ENCODE data around the gene SMCO3. TPM values are rescaled to one million over a fixed set of nuclear protein-coding genes. Genes with fewer than 3 reads are reported as not detected.

SMCO3 gene
- not detected for total RNA-seq

DNA sequence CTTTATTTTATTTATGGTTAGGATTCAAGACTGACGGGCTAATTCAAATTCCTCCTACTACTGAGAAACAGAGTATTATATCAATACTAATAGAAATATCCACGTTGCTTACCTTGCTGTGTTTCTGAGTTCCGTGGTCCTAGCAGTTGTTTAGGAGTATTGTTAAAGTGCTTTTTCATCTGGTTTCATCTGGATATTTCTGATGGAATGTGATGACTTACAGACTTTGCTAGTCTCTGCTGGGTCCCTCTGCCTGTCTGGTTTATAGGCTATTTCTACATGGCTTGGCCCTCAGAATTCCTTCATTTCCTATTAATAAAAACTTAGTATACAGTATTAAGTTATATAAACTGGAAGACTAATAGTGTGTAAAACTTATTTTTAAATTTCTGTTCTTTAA is at the start of gene SMCO3:
TSS of gene SMCO3 (minus strand) at position 169 of the 400 bp plus-strand sequence. CDS start 7,502 bp downstream, outside the sequence.
- no peak for DNase-seq (ENCODE audit: low spot score in 2 of 2)
- no peaks in the 10 kb centered on the region for H3K36me3 ChIP-seq
- TF ChIP-seq EP300 (IDR thresholded peaks at IDR 0.05) (no peak), POLR2AphosphoS5 (IDR thresholded peaks at IDR 0.05) (no peak), POLR2A (IDR thresholded peaks at IDR 0.05) (no peak)
- TF ChIP-seq, protein P1, sequence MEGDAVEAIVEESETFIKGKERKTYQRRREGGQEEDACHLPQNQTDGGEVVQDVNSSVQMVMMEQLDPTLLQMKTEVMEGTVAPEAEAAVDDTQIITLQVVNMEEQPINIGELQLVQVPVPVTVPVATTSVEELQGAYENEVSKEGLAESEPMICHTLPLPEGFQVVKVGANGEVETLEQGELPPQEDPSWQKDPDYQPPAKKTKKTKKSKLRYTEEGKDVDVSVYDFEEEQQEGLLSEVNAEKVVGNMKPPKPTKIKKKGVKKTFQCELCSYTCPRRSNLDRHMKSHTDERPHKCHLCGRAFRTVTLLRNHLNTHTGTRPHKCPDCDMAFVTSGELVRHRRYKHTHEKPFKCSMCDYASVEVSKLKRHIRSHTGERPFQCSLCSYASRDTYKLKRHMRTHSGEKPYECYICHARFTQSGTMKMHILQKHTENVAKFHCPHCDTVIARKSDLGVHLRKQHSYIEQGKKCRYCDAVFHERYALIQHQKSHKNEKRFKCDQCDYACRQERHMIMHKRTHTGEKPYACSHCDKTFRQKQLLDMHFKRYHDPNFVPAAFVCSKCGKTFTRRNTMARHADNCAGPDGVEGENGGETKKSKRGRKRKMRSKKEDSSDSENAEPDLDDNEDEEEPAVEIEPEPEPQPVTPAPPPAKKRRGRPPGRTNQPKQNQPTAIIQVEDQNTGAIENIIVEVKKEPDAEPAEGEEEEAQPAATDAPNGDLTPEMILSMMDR (IDR thresholded peaks at IDR 0.05) = no peak
- H3K9me3 ChIP-seq = no peaks in the 10 kb centered on the region
- WGBS = 67% methylated on average over 3 of the region's 3 CpGs
- no peaks in the 10 kb centered on the region for H3K4me1 ChIP-seq
- H3K27me3 ChIP-seq = no peaks in the 10 kb centered on the region
- no peak within 1 kb of the TSS for H3K4me3 ChIP-seq
- no peak within 1 kb of the TSS for H3K27ac ChIP-seq

DNA sequence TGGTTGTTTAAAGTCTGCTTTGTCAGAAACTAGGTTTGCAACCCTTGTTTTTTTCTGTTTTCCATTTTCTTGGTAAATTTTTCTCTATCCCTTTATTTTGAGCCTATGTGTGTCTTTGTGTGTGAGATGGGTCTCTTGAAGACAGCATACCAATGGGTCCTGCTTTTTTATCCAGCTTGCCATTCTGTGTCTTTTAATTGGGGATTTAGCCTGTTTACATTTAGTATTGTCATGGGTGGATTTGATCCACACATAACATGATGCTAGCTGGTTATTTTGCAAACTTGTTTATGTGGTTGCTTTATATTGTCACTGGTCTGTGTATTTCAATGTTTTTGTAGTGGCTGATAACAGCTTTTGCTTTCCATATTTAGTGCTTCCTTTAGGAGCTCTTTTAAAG is 46.5 kb upstream of the SMCO3 start:
- no peaks in the 10 kb centered on the region for H3K27me3 ChIP-seq
- H3K4me1 ChIP-seq = no peaks in the 10 kb centered on the region
- no peaks in the 10 kb centered on the region for H3K36me3 ChIP-seq
- TF ChIP-seq EP300 (IDR thresholded peaks at IDR 0.05) (no peak), POLR2A (IDR thresholded peaks at IDR 0.05) (no peak), POLR2AphosphoS5 (IDR thresholded peaks at IDR 0.05) (no peak)
- TF ChIP-seq, protein P1 (IDR thresholded peaks at IDR 0.05) = no peak
- DNase-seq (ENCODE audit: low spot score in 2 of 2) = no peak
- H3K27ac ChIP-seq = no peak overlapping the region
- peaks cover 11% of the 10 kb centered on the region for H3K9me3 ChIP-seq
- no peak overlapping the region for H3K4me3 ChIP-seq

DNA sequence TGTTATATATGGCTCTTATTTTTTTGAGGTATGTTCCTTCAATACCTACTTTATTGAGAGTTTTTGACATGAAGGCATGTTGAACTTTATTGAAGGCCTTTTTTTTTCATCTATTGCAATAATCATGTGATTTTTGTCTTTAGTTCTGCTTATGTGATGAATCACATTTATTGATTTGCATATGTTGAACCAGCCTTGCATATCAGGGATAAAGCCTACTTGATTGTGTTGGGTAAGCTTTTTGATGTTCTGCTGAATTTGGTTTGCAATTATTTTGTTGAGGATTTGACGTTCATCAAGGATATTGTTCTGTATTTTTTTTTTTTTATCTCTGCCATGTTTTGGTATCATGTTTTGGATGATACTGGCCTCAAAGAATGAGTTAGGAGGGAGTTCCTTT is 44.5 kb upstream of the SMCO3 start:
- DNase-seq (ENCODE audit: low spot score in 2 of 2) = no peak
- Histone ChIP-seq H3K27ac (no peak overlapping the region), H3K9me3 (peaks cover 11% of the 10 kb centered on the region), H3K27me3 (no peaks in the 10 kb centered on the region), H3K4me1 (peaks cover 14% of the 10 kb centered on the region), H3K36me3 (no peaks in the 10 kb centered on the region), H3K4me3 (no peak overlapping the region)
- TF ChIP-seq POLR2A (IDR thresholded peaks at IDR 0.05) (no peak), EP300 (IDR thresholded peaks at IDR 0.05) (no peak), POLR2AphosphoS5 (IDR thresholded peaks at IDR 0.05) (no peak)
- TF ChIP-seq, protein P1 (IDR thresholded peaks at IDR 0.05) = no peak
- 100% methylated on average over 1 of the region's 1 CpG for WGBS

DNA sequence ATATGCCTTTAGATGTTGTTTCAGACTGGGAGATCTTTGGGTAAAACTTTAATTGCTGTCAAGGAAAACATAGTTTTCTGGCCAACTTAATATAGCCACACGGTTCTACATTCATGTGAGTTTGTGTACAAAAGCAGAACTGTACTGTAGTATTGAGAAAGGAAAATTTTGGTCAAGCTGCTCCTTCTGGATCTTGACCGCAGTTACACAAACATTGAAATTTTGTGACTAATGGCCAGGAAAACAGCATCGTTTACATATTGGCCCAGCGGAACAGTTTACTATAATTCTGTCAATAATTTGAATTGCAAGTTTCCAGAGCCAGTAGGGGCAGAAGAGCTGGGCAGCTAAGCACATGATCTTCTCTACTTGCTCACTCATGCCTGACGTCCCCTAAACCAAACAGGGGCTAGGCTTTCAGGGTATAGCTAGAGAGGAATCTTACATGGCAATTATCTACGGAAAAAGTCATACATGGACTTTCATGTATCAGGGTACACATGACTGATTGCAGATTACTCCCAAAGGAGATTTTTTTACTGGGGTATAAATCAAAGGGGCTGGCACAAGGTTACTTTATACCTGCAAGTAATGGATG is 40.7 kb upstream of the SMCO3 start:
- Histone ChIP-seq H3K9me3 (peaks cover 2% of the 10 kb centered on the region), H3K27ac (no peak overlapping the region), H3K27me3 (no peaks in the 10 kb centered on the region), H3K36me3 (no peaks in the 10 kb centered on the region), H3K4me3 (no peak overlapping the region), H3K4me1 (peaks cover 34% of the 10 kb centered on the region)
- TF ChIP-seq EP300 (IDR thresholded peaks at IDR 0.05) = no peak
- TF ChIP-seq POLR2A (IDR thresholded peaks at IDR 0.05) = no peak
- TF ChIP-seq, protein P1 (IDR thresholded peaks at IDR 0.05) = no peak
- no peak for TF ChIP-seq POLR2AphosphoS5 (IDR thresholded peaks at IDR 0.05)
- no peak for DNase-seq (ENCODE audit: low spot score in 2 of 2)
- 54% methylated on average over 6 of the region's 6 CpGs for WGBS

DNA sequence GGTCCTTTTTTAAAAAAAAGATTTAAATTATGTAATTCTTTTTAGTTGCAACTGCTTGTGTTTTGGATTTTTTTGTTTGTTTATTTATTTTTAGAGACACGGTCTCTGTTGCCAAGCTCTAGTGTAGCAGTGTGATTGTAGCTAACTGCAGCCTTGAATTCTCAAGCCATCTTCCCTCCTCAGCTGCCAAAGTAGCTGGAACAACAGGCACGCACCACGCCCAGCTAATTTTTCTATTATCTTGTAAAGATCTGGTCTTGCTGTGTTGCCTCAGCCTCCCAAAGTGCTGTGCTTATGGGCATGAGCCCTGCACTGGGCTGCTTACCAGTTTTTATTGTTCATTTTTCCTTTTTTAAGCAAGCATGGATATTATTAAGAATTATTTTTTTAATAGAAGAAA is 40.0 kb upstream of the SMCO3 start:
- Histone ChIP-seq H3K27me3 (no peaks in the 10 kb centered on the region), H3K36me3 (no peaks in the 10 kb centered on the region), H3K4me1 (peaks cover 42% of the 10 kb centered on the region), H3K4me3 (no peak overlapping the region), H3K27ac (no peak overlapping the region), H3K9me3 (no peaks in the 10 kb centered on the region)
- 19% methylated on average over 3 of the region's 3 CpGs for WGBS
- no peak for TF ChIP-seq EP300 (IDR thresholded peaks at IDR 0.05)
- peak in 1 of 3 donors; percentile 33 for TF ChIP-seq POLR2AphosphoS5 (IDR thresholded peaks at IDR 0.05)
- DNase-seq (ENCODE audit: low spot score in 2 of 2) = peak; percentile 66 to 78

DNA sequence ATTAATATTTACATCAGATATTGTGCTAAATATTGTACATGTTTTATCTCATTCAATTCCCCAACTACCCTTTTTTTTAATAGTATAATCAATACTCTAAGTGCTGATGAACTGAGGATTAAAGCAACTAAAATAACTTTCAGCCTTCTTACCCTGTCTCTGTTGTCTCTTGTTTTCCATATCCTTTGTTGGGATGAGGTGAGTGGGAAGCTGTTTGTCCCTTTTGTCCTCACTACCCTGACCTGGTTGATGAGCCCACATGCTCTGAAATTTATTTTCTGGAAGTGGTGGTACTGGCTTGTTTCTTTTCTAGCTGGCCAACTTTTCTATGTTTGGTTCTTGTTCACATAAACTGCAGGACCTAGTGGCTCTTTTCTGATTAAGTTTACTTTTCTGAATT is 38.9 kb upstream of the SMCO3 start:
- Histone ChIP-seq H3K27ac (no peak overlapping the region), H3K27me3 (no peaks in the 10 kb centered on the region), H3K4me1 (peaks cover 44% of the 10 kb centered on the region), H3K36me3 (no peaks in the 10 kb centered on the region), H3K4me3 (no peak overlapping the region), H3K9me3 (no peaks in the 10 kb centered on the region)
- DNase-seq (ENCODE audit: low spot score in 2 of 2) = no peak
- TF ChIP-seq EP300 (IDR thresholded peaks at IDR 0.05) = no peak
- no peak for TF ChIP-seq POLR2A (IDR thresholded peaks at IDR 0.05)
